Stimulated activated CD8-positive, alpha-beta memory T cell treated with anti-CD3 and anti-CD28 coated beads, Interleukin-2, amount 100 ng/mL, for 1 hour (primary cell): ENCODE results near the gene MBOAT2.

Source experiments
- DNase-seq, 2 donors: peaks; one replicate each; pipeline ENCODE4 v3.0.0-alpha.2; 2020; ENCODE audit warnings: low read depth in 2 of 2

The MBOAT2 gene

DNA sequence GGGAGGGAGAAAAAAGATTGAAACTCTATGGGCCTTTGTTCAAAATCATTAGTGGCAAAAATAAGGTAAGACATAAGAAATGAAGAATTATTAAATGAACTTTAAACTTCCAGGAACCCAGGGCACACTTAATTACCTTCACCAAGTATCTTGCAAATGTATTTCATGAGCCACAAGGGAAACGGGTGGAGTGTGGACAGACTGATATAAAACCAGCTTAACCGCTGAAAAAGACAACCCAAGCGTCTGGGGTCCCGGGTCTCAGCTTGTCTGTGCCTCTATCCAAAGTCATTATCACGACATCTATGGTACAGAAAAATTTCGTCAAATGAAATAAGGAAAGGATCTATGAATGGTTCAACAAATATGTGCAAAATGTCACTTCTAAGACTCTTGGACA lies 13.9 kb upstream of the MBOAT2 start:
- DNase-seq: no peak

DNA sequence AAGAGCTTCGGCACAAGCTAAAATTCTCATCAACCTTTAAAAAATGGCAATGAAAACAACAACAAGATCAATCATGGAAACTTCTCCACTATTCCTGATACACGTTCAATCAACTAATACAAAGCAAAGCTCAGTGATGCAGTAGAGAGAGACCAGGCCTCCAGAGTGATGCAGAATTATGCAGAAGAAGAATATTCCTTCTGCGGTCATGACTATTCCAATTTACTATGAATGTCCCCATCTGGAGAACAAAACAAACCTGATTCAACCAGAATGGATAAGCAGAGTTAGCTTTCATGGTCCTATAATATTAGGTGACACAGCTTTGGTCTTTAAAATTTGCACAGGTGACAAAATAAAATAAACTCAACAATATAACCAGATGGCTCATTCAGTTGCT lies 12.5 kb upstream of the MBOAT2 start:
- no peak for DNase-seq

DNA sequence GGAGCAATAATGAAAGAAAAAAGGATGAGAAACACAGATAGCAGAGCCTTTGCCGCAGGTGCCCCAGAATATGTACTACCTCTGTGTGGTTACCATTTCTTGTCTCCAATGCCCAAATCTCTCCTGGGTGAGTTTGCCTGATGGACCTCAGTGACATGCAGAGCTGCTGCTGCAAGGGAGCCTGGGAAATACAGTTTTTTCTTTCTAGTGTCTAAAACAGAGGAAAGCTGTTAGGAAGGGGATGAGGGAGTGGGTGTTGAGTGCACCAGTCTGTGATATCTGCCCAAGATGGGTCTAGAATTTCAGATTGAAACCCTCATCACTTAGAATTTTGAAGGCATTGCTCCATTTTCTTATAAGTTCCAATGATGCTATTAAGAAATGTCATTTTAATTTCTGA lies 9.9 kb upstream of the MBOAT2 start:
- no peak for DNase-seq

DNA sequence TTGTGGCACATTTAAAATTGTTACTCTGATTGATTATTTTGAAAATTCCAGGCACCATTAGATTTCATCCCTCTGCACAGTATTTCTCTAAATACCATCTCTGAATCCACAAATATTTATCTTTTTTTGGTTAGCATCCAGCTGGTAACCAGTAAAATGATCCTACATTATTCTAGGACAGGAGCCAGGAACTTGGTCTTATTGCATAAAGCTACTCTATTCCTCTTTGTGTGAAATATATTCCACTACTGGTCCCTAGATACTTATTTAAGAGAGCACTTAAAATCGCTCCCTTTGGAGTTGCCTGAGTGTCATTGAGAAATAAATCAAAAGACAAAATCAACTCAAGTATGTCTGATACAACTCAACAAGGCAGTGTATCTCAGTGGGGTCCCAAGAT lies 7.4 kb upstream of the MBOAT2 start:
- DNase-seq: no peak

GRCh38 chr2:9008951-9009664 lies 5.6 kb upstream of the MBOAT2 start:
- DNase-seq: no peak

GRCh38 chr2:9006368-9006767 lies 2.9 kb upstream of the MBOAT2 start:
- no peak for DNase-seq

- no peak for DNase-seq
Observed at GRCh38 chr2:9004338-9005204, 1.1 kb upstream of the MBOAT2 start.

- no peak for DNase-seq
Observed at GRCh38 chr2:9003366-9003615, 193 bp downstream of the MBOAT2 start.

DNA sequence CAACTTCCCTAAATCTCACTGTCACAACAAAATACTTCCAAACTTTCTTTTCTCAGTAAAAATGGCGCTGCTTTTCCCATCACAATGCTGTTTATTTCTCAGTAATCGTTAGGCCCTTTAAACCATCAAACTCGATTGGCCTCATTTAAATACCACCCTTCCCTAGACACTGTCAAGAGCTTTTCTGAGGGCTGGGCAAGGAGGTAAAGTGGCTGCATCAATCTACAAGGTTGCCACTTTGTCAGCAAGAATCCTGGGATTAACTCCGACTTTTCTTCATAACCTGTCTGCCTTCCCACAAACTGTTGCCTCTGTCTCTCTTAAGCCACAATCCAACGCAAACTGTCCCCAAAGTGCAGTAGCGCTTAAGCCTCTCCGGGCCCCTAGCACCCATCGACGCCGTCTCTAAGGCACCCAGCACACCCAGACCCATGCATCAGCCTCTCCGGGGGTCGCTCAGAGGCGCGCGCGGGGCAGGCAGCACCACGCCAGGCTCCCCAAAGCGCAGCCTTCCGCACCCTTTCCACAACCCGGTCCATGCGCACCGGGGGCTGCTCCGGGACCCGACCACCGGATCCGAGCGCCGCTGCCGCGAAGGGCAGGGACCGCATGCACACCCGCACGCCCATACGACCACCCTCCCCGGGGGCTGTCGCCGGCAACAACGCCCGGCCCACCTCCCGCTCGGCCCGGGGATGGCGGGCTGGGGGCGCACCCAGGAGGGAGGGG lies 683 bp downstream of the MBOAT2 start:
- no peak for DNase-seq

DNA sequence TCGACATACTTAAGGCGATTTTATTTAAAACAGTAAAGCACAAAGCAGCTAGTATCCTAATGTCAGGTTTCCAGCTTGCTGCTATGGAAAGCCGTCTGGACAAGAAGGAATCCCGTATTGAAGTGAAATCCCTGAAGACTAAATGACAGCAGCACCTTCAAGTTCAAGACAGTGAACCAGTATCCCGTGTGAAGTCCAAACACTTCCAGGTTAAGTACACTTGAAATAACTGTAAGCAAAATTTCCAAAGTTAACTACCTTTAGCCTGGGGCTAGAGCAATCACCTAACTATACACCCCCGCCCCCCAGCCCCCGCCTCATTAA lies 1.2 kb downstream of the MBOAT2 start:
- no peak for DNase-seq

DNA sequence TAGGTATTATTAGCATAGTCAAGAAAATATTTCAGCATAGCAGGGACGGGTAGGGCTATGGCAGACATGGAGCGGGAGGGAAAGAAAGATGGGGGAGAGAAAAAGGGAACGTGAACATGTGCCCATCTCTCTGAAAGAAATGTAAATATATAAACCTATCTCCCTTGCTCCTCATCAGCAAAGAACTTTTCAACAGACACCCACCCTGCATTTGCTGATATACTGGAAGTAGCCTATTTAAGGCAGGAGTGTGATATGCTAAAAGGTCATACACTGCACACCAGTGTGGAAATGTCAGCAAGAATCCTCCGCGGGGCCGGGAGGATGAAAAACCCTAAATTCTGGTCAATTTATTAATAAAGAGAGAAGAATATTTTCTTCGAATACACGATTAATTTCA lies 1.7 kb downstream of the MBOAT2 start:
- no peak for DNase-seq

DNA sequence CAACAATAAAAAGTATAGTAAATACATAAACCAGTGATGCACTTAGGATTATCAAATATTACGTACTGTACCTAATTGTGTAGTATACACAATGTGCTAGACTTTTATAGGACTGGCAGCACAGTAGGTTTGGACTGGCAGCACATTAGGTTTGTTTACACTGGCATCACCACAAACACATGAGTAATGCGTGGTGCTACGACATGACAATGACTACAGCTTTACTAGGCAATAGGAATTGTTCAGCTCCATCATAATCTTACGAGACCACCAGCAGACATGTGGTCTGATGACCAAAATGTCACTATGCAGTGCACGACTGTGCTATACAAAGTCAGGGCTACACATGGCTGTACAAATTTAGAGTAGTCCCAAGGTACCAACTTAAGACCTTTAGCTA lies 2.3 kb downstream of the MBOAT2 start:
- no peak for DNase-seq

DNA sequence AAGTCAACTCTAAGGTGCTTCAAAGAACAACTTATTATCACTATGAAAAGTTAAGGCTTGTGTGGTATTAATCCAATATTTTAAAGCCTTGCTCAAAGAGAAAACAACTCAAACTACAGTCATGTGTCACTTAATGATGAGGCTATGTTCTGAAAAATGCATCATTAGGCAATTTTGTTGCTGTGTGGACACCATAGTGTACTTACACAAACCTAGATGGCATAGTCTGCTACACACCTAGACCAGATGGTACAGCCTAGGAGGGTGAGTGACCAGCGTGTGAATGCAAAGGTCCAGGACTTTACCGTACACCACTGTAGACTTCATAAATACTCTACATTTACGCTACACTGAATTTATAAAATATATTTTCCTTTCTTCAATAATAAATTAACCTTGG lies 3.0 kb downstream of the MBOAT2 start:
- DNase-seq: no peak

- DNase-seq: no peak
Observed at GRCh38 chr2:8999797-9000196, 3.7 kb downstream of the MBOAT2 start.

GRCh38 chr2:8999102-8999446 lies 4.4 kb downstream of the MBOAT2 start:
- no peak for DNase-seq

DNA sequence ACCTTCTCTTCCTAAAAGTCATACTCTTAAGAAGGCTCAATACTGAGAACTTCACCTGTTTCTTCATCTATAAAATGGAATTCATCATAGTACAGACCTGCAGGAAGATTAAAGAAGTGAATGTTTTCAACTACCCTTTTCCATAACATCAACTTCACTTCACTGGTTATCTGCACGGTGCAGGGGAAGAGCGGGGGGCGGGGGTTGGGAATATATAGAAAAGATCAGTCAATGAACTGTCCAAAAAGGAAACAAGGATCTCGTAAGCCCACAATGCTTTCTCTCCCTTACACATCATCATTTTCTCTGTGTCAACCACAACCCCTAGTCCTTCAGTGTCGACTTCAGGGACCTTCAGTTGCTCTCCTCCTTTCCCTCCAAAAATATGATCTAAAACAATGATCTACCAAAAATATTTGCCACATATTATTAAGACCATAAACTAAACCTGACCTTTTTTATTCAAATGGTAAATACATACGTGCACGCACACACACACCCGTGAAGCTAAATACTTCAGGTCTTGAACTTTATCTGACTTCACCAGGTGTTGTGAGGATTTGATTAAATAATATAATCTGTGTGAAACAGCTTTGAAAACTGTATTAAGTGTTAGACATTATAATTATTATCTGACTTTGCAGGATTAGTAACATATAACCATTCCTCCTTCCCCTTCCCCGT lies 4.9 kb downstream of the MBOAT2 start:
- DNase-seq: no peak

DNA sequence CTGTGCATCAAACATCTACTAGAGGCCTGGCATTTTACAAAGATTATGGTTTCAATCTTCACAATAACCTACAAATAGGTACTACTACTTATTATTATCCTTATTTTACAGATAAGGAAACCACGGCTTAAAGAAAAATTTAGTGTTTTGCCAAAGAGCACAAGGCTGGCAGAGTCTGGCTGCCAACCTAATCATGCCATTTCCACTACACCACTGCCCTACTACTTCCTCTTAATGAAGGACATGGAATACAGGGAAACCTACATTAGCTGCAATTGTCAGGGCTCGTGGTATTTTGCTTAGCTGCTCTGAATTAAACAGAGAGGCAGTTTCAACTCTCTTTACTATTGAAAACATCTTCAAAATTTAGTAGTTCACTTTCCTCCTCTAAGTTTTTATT lies 5.9 kb downstream of the MBOAT2 start:
- no peak for DNase-seq

DNA sequence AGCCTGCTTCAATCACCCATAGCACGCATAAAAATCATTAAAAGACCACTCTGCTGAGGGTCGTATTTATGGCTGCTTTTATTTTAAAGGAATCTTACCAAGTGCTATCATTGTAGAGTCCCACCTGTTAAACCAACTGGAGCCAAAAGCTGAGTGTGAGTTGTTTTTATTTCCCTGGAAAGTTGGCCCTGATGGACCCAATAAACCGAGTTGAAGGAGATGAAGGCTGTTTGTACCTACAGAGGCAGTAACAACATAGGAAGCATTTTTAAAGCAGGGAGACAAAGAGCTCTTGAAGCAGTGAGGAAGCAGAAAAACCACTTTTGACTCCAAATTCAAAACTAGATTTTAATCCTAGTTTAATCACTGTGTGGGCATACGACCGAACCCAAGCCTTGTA lies 6.4 kb downstream of the MBOAT2 start:
- DNase-seq: no peak

- no peak for DNase-seq
Observed at GRCh38 chr2:8996006-8996405, 7.5 kb downstream of the MBOAT2 start.

GRCh38 chr2:8994386-8994785 lies 9.1 kb downstream of the MBOAT2 start:
- DNase-seq: no peak

- no peak for DNase-seq
Observed at GRCh38 chr2:8993902-8994278, 9.6 kb downstream of the MBOAT2 start.

DNA sequence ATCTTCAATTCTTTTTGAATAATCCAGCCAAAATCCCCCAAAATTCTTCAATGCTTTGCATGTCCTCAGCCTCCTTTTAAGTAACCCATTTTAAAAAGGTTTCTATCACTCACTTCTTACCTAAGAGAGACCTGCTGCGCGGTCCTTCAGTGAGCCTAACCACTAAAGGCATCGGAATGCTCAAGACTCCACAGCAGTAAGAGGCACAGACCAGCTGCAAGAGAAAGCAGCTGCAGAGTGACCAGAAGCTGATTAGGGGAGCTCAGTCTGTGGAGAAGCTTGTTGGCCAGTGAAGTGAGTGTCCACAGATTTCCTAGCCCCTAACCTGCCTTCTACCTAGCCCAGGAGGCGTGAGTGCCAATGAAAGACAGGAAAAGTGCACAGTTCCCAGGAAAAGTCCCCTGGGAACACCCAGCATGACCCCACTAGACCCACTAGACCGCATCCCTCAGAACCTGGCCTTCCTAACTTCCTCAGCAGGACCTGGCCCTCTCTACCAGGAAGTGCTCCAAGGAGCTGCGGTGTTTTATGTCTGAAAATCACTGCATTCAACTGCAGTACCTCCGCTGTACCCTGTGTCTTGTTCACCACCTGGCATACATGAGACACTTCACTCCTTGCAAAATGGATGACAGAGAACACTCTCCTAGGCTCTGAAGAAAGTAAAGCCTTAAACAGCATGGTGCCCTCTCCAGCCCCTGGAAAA lies 10.1 kb downstream of the MBOAT2 start:
- no peak for DNase-seq
